ENCODE results near the gene C1QTNF1. TPM values are rescaled to one million over a fixed set of nuclear protein-coding genes. Genes with fewer than 3 reads are reported as not detected.
"Not testable (repeated sequence)": the region's sequence is repeated elsewhere in the genome, so short reads cannot be mapped to it uniquely, and the experiment has no call there.

C1QTNF1 gene
- total RNA-seq, 4 donors from 2014 or later = 110 to 438 (median 388) TPM

DNA sequence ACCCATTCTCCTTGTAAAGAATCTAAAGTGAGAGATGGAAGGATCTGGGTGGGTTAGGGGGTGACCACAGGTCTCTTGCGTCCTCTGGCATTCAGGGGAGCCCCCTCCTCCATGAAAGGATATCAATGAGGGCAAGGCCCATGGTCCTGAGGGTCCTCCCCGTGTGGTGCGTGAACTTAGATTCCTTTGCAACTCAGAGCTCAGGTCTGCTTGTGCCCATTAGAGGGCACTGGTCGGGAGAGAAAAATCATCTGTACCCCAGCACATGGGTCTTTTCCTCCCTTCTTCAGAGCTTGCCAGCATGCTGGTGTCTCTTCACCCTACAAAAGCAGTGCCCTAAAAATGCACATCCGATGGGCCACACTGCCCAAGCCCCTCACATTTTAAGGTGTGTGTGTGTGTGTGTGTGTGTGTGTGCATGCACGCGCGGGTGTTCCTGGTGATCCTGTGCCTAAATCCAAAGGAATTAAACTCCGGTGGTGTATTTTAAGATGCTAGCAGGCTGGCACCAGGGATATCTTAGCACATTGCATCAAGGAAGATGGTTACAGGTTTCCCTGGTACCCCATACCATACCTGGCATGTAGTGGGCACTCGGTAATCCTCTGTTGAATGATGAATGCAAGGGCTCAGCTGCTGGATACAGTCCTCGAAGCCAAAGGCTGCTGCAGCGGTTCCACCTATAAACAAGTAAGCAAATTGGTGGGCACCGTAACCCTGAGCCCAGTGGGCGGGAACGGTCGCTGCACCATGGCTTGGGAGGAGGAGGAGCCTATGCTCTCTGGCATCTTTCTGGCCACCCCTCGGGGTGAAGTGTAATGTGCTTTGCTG is 4.7 kb downstream of the C1QTNF1 start:
- DNase-seq (ENCODE audit: low spot score) (no peak), ATAC-seq (ENCODE audit: low FRiP score) (no peak)
- TF ChIP-seq, protein P1, sequence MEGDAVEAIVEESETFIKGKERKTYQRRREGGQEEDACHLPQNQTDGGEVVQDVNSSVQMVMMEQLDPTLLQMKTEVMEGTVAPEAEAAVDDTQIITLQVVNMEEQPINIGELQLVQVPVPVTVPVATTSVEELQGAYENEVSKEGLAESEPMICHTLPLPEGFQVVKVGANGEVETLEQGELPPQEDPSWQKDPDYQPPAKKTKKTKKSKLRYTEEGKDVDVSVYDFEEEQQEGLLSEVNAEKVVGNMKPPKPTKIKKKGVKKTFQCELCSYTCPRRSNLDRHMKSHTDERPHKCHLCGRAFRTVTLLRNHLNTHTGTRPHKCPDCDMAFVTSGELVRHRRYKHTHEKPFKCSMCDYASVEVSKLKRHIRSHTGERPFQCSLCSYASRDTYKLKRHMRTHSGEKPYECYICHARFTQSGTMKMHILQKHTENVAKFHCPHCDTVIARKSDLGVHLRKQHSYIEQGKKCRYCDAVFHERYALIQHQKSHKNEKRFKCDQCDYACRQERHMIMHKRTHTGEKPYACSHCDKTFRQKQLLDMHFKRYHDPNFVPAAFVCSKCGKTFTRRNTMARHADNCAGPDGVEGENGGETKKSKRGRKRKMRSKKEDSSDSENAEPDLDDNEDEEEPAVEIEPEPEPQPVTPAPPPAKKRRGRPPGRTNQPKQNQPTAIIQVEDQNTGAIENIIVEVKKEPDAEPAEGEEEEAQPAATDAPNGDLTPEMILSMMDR (IDR thresholded peaks at IDR 0.05) = no peak

DNA sequence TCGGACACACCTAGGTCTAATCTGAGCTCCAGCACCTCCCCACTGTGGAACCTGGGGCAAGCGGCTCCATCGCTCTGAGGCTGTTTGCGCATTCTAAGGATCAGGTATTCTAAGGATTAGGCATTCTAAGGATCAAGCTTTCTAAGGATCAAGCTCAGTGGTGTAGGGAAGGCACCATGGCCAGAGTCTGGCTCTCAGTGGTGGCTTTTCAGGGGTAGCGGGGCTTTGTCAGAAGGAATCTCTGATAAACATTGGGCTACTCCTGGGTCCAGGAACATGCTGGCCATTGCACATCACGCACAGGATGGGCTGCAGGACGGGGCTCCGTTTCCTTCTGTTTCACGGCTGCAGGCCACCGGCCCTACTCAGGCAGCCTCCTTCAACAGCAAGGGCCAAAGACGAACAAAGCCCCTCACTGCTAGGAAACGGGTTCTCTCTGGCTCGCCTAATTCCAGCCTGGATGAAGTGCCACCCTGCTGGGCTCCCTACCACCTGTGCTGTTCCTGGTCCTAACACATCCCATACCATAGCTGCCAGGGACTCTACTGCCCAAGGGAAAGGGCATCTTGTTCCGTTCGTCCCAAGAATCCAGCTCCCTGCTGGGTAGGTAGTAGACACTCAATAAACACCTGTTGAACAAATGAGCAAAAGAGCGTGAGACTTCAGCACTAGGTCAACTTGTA is 5.5 kb downstream of the C1QTNF1 start:
- no peak for DNase-seq (ENCODE audit: low spot score)
- no peak for ATAC-seq (ENCODE audit: low FRiP score)
- TF ChIP-seq, protein P1 (IDR thresholded peaks at IDR 0.05) = no peak

DNA sequence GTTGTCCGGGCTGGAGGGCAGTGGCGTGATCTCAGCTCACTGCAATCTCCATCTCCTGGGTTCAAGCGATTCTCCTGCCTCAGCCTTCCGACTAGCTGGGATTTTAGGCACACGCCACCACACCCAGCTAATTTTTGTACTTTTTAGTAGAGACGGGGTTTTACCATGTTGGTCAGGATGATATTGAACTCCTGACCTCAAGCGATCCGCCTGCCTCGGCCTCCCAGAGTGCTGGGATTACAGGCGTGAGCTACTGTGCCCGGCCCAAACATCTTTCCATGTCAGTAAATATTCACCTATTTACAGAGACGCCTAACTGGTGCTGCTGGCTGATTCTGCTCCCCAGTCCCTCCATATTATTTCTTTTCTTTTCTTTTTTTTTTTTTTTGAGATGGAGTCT is 6.7 kb downstream of the C1QTNF1 start:
- not testable (repeated sequence) for ATAC-seq (ENCODE audit: low FRiP score); DNase-seq (ENCODE audit: low spot score)

DNA sequence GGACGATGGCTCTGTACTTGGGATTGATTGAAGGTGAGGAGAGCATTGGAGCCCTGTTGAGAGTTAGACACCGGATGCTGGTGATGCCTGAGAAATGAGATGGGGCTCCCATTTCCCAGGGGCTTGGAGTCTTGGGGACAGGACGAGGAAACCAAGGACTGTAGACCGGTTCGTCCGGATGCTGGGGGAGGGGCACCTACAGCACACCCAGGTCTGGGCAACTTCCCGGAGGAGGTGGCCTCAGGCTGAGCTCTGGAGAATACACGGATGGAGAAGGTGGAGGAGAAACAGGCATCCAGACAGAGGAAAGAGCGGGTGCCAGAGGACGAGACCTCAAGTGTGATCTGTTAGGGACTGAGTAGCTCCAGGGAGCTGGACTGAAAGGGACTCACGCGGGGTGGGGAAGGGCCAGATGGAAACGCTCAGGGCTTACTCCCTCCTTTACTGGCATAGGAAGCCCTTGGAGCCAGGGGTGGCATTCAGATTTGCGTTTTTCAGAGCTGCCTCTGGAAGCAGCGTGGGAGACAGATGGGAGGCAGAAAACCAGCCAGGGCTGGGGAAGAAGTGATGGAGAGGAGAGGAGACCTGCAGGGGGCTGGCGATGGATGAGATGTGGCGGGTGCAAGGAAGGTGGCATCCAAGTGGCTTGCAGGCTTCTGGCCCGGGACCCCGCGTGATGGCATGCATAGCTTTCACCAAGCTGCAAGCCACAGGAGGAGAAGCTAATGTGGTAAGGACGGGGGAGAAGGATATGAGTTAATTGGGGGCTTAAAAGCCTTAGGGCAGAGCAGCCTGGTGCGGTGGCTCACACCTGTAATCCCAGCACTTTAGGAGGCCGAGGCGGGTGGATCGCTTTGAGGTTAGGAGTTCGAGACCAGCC is 8.3 kb downstream of the C1QTNF1 start:
- TF ChIP-seq, protein P1 (IDR thresholded peaks at IDR 0.05) = no peak
- no peak for DNase-seq (ENCODE audit: low spot score)

DNA sequence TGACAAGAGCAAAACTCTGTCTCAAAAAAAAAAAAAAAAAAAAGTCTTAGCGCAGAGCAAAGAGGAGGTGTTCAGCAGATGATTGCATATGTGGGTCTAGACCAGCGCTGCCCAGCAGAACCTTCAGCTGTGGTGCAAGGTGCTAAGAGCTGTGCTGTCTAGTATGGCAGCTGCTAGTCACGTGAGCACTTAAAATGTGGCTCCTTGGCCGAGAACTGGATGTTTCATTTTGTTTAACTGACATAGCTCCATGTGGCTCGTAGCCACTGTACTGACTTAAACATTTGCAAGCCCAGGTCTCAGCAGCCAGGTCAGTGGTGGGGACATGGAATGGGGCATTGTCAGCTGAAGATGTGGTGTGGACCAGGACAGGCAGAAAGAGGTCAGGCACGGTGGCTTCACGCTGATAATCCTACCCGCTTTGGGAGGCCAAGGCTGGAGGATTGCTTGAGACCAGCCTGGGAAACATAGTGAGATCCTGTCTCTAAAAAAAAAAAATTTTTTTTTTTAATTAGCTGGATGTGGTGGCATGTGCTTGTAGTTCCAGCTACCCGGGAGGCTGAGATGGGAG is 9.2 kb downstream of the C1QTNF1 start:
- DNase-seq (ENCODE audit: low spot score) = no peak
- ATAC-seq (ENCODE audit: low FRiP score) = no peak
- TF ChIP-seq, protein P1 (IDR thresholded peaks at IDR 0.05) = no peak

More for the DNA sequence above, 8.3 kb downstream of the C1QTNF1 start:
- ATAC-seq (ENCODE audit: low FRiP score) = no peak

DNA sequence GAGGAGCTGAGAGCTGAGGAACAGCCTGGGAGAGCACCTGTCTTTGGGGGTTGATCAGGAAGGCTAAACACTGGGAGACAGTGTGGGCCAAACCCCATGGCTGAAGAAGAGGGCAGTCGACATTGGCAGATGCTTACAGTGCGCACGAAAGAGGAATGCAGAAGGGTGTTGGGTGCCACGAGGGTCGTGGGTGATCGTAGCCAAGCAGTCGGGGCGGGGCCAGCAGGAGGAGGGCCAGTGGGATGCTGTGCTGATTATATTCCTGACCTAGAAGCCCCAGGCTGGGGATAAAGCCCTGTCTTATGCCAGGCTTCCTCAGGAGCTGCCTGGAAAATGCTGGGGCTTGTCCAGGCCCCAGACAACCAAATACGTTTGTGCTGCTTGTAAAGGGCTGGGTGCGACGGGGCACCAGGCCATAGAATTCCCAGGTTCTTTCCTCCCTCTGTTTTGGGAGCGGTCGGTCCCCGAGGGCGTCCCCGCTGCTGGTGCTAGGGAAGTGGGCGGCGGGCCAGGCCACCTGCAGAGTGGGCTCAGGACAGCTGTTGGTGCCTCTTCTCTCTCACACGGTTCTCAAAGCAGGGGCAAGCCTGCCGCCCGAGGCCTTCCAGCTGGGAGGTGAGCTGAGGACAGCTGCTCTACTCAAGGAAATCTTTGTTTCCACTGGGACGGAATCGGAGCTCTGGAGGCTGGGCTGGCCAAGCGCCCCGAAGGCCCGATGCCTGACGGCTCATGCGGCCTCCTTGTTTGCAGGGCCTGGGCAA is 10.0 kb downstream of the C1QTNF1 start:
- ATAC-seq (ENCODE audit: low FRiP score) (no peak), DNase-seq (ENCODE audit: low spot score) (no peak)
- TF ChIP-seq, protein P1 (IDR thresholded peaks at IDR 0.05) = no peak

All from omental fat pad (tissue), 4 donors.